SK-N-SH (cell line): Measurements from ENCODE around the gene FXYD7. TPM values are rescaled to one million over a fixed set of nuclear protein-coding genes. Genes with fewer than 3 reads are reported as not detected.

ENCODE experiments used
- CTCF ChIA-PET: fragments of 300-600, 350-600 bp; formaldehyde crosslinking; extraction: SDS; loops from one replicate; lab custom pipeline; 2021; lab: Yijun Ruan, JAX
- POLR2A ChIA-PET: fragments of 350-600 bp; sonication (Branson Sonifier 250); formaldehyde crosslinking; extraction: SDS; loops from one replicate; lab custom pipeline; 2020; ENCODE audit warnings: antibody characterized with exemption, inconsistent platforms; lab: Yijun Ruan, JAX
- DNase-seq: peaks from one replicate; pipeline ENCODE4 v3.0.0; 2012
- H2AFZ ChIP-seq: fragments of 200-600 bp; sonication (generic); 2 replicates; pipeline ENCODE4 v1.8.1; 2016; ENCODE audit warnings: antibody characterized with exemption, mild to moderate bottlenecking, low read depth
- H3F3A ChIP-seq: fragments of 200-600 bp; sonication (generic); replicated peaks from 2 replicates; pipeline ENCODE3; 2016; ENCODE audit warnings: antibody characterized with exemption, mild to moderate bottlenecking; ENCODE audit not compliant: insufficient read depth
- H3K27ac ChIP-seq, 2 experiments: fragments of 200-500 bp in 1 of 2; fragments of 200-600 bp in 1 of 2; sonication (Bioruptor generic) in 1 of 2; sonication (generic), shearing (Covaris generic) in 1 of 2; 2 replicates each; pipeline versions ENCODE4 v1.5.1 to v1.6.1; 2014 to 2016; ENCODE audit warnings: low read depth in 2 of 2, inconsistent platforms in 1 of 2, low read length in 1 of 2, mild to moderate bottlenecking in 1 of 2, mixed read lengths in 1 of 2
- H3K27me3 ChIP-seq: fragments of 200-600 bp; sonication (generic), shearing (Covaris generic); 2 replicates; pipeline ENCODE4 v1.6.1; 2016; ENCODE audit warnings: mixed run types; ENCODE audit not compliant: insufficient read depth
- H3K36me3 ChIP-seq, 2 experiments: fragments of 200-500 bp in 1 of 2; fragments of 200-600 bp in 1 of 2; sonication (Bioruptor generic) in 1 of 2; sonication (generic) in 1 of 2; replicated peaks in 1 of 2; 2 replicates each; pipeline versions ENCODE3 to v1.5.1; 2014 to 2016; ENCODE audit warnings: low read length in 1 of 2, mild to moderate bottlenecking in 1 of 2; ENCODE audit not compliant: insufficient read depth in 2 of 2, control insufficient read depth in 1 of 2
- H3K4me1 ChIP-seq, 2 experiments: fragments of 200-500 bp in 1 of 2; fragments of 200-600 bp in 1 of 2; sonication (Bioruptor generic) in 1 of 2; sonication (generic), shearing (Covaris generic) in 1 of 2; 2 replicates each; pipeline versions ENCODE4 v1.5.1 to v1.6.1; 2014 to 2016; ENCODE audit warnings: low read depth in 1 of 2, low read length in 1 of 2, mixed run types in 1 of 2; ENCODE audit not compliant: insufficient read depth in 2 of 2, control insufficient read depth in 1 of 2
- H3K4me2 ChIP-seq: fragments of 200-600 bp; sonication (generic), shearing (Covaris generic); 2 replicates; pipeline ENCODE4 v1.6.1; 2017; ENCODE audit warnings: mixed run types
- H3K4me3 ChIP-seq, 2 experiments: fragments of 200-500 bp in 1 of 2; fragments of 200-600 bp in 1 of 2; sonication (Bioruptor generic) in 1 of 2; sonication (generic), shearing (Covaris generic) in 1 of 2; 2 replicates each; pipeline versions ENCODE4 v1.5.1 to v1.8.1; 2014 to 2016; ENCODE audit warnings: low read depth in 2 of 2, inconsistent platforms in 1 of 2, low read length in 1 of 2, mild to moderate bottlenecking in 1 of 2, mixed read lengths in 1 of 2, moderate library complexity in 1 of 2
- H3K79me2 ChIP-seq: fragments of 200-600 bp; sonication (generic); 2 replicates; pipeline ENCODE4 v1.8.1; 2017; ENCODE audit warnings: mild to moderate bottlenecking; ENCODE audit not compliant: insufficient read depth
- H3K9ac ChIP-seq: fragments of 200-600 bp; sonication (generic); 2 replicates; pipeline ENCODE4 v1.6.1; 2017; ENCODE audit warnings: mixed run types
- H3K9me2 ChIP-seq: fragments of 200-600 bp; sonication (generic); 2 replicates; pipeline ENCODE4 v1.6.1; 2017; ENCODE audit warnings: mixed run types
- H3K9me3 ChIP-seq: fragments of 200-600 bp; sonication (generic); 2 replicates; pipeline ENCODE4 v1.6.1; 2017; ENCODE audit warnings: mixed run types, mild to moderate bottlenecking, moderate library complexity
- H4K20me1 ChIP-seq: fragments of 200-600 bp; sonication (generic); 2 replicates; pipeline ENCODE4 v1.6.1; 2017; ENCODE audit warnings: mild to moderate bottlenecking, mixed run types; ENCODE audit not compliant: insufficient read depth
- ELF1 ChIP-seq: IDR thresholded peaks from 2 replicates; pipeline ENCODE4 v1.4.0; 2012
- FOSL2 ChIP-seq: IDR thresholded peaks from 2 replicates; pipeline ENCODE4 v1.4.0; 2012; ENCODE audit warnings: low read depth, mild to moderate bottlenecking, moderate library complexity, borderline replicate concordance
- FOXJ3 ChIP-seq: sonication (generic); formaldehyde crosslinking; IDR thresholded peaks from 2 replicates; pipeline ENCODE4 v1.5.1; 2020; ENCODE audit warnings: mild to moderate bottlenecking, missing genetic modification reagents
- FOXM1 ChIP-seq: IDR thresholded peaks from 2 replicates; pipeline ENCODE4 v1.4.0; 2012; ENCODE audit warnings: low read depth, mild to moderate bottlenecking
- MAX ChIP-seq: IDR thresholded peaks from 2 replicates; pipeline ENCODE4 v1.4.0; 2012; ENCODE audit warnings: low read depth
- MEF2A ChIP-seq: IDR thresholded peaks from 2 replicates; pipeline ENCODE4 v1.4.0; 2012; ENCODE audit warnings: low read depth, borderline replicate concordance
- MXI1 ChIP-seq: IDR thresholded peaks from 2 replicates; pipeline ENCODE4 v1.6.1; 2012; ENCODE audit warnings: mild to moderate bottlenecking, low read depth, low read length, improper control_type of control experiment
- NFIC ChIP-seq: IDR thresholded peaks from 2 replicates; pipeline ENCODE4 v1.4.0; 2012; ENCODE audit warnings: borderline replicate concordance
- PBX3 ChIP-seq: IDR thresholded peaks from 2 replicates; pipeline ENCODE4; 2012
- POLR2AphosphoS5 ChIP-seq: IDR thresholded peaks from 2 replicates; pipeline ENCODE4 v1.6.1; 2012; ENCODE audit warnings: low read depth, low read length
- REST ChIP-seq: IDR thresholded peaks from 2 replicates; pipeline ENCODE4 v1.6.1; 2012; ENCODE audit warnings: mild to moderate bottlenecking, low read depth, low read length, moderate library complexity
- RXRA ChIP-seq: IDR thresholded peaks from 2 replicates; pipeline ENCODE4 v1.4.0; 2012; ENCODE audit warnings: low read depth, mild to moderate bottlenecking, borderline replicate concordance
- SMC3 ChIP-seq: IDR thresholded peaks from 2 replicates; pipeline ENCODE4 v1.6.1; 2012; ENCODE audit warnings: low read depth, low read length, improper control_type of control experiment
- TAF1 ChIP-seq: IDR thresholded peaks from 2 replicates; pipeline ENCODE4 v1.6.1; 2012; ENCODE audit warnings: low read depth, mild to moderate bottlenecking, low read length, moderate library complexity, borderline replicate concordance
- WGBS: methylation state at CpG from one replicate; pipeline ENCODE4 v1.1.6; 2017; ENCODE audit warnings: low lambda C conversion rate; 5-methylcytosine and 5-hydroxymethylcytosine counted together
- polyA plus RNA-seq, 3 experiments: library from polyadenylated mRNA; depleted of rRNA; stranded (reverse); fragments of >200 nt; gene quantifications; 2 replicates each; pipeline ENCODE4 v1.2.3, GENCODE V29; 2012

The FXYD7 gene
- polyA plus RNA-seq, 1 of the 3 experiments (the other 2 are of a cell fraction), result 0.44 TPM

GRCh38 chr19:35153701-35154524, 10.9 kb downstream of the FXYD7 start (continued):
- TF ChIP-seq SMC3 (peak; percentile 9; the same call in 1 of the 2 replicates), ELF1 (no peak), RXRA (no peak), NFIC (no peak), PBX3 (no peak), MEF2A (no peak), REST (no peak), FOSL2 (no peak), FOXM1 (no peak), TAF1 (no peak), MXI1 (no peak)

GRCh38 chr19:35154525-35155406, 11.7 kb downstream of the FXYD7 start, which contains the start of gene FXYD5:
FXYD5 (plus strand) TSS chr19:35154735; CDS start chr19:35155551, 816 bp downstream.
- peak; percentile 60 for DNase-seq
- Histone ChIP-seq H2AFZ (peak within 1 kb of the TSS; percentile 79), H3K9me2 (no peaks in the 10 kb centered on the region), H3K27ac (peak within 1 kb of the TSS in 1 of 2 experiments; percentile 57; a peak in 2 of 4 replicates), H3K9ac (peak within 1 kb of the TSS; percentile 90), H3K27me3 (no peaks in the 10 kb centered on the region), H4K20me1 (no peaks in the 10 kb centered on the region), H3K36me3 (peaks cover 3 to 16% of the 10 kb centered on the region in 2 experiments), H3K4me1 (peaks cover 0 to 3% of the 10 kb centered on the region in 2 experiments; a peak in 2 of 4 replicates), H3K79me2 (peaks cover 19% of the 10 kb centered on the region), H3K4me2 (peak within 1 kb of the TSS; percentile 98), H3K9me3 (no peaks in the 10 kb centered on the region), H3F3A (peaks cover 4% of the 10 kb centered on the region), H3K4me3 (peak within 1 kb of the TSS; percentile 62 to 90)
- CTCF ChIA-PET, result interaction anchor here (0.9 to 5.3 kb wide), 10 partner anchors 8 to 117 kb away, joined by 3 to 59 read pairs (median 4); partner anchors contain the start of gene FXYD7
- POLR2A ChIA-PET, result interaction anchor here (0.6 kb wide), 1 partner anchor 555 kb away, joined by 4 read pairs; no protein-coding TSS in a partner anchor
- 2% methylated on average over 34 of the region's 49 CpGs for WGBS
- TF ChIP-seq FOSL2 (no peak), MAX (peak; percentile 63), TAF1 (0 out of 2 replicates have a peak, but pooled peaks have one; percentile 31), POLR2AphosphoS5 (0 out of 2 replicates have a peak, but pooled peaks have one; percentile 11), FOXJ3 (no peak)
